GM12872 (cell line): ENCODE data around the gene UNC13B.

Experiments
- CTCF ChIP-seq: IDR thresholded peaks from 3 replicates; pipeline ENCODE4 v1.5.1; 2011; ENCODE audit warnings: low read depth, mild to moderate bottlenecking, low read length, moderate library complexity; ENCODE audit not compliant: insufficient read depth

UNC13B gene

GRCh38 chr9:35357826-35358225, 196.0 kb downstream of the UNC13B start:
- TF ChIP-seq CTCF, result no peak

GRCh38 chr9:35364817-35365585, 203.2 kb downstream of the UNC13B start:
- TF ChIP-seq CTCF, result no peak

- no peak for TF ChIP-seq CTCF
Observed at GRCh38 chr9:35366627-35367026, 204.8 kb downstream of the UNC13B start.

- no peak for TF ChIP-seq CTCF
Observed at GRCh38 chr9:35367451-35367850, 205.6 kb downstream of the UNC13B start.

- TF ChIP-seq CTCF, result no peak
Observed at GRCh38 chr9:35370241-35370640, 208.4 kb downstream of the UNC13B start.

- no peak for TF ChIP-seq CTCF
Observed at GRCh38 chr9:35374436-35374835, 212.6 kb downstream of the UNC13B start.

GRCh38 chr9:35374910-35375309, 213.1 kb downstream of the UNC13B start:
- no peak for TF ChIP-seq CTCF
